Vagina (tissue), 2 donors: ENCODE results near the gene POU2AF2. TPM values are rescaled to one million over a fixed set of nuclear protein-coding genes. Genes with fewer than 3 reads are reported as not detected.
"Not testable (repeated sequence)": the region's sequence is repeated elsewhere in the genome, so short reads cannot be mapped to it uniquely, and the experiment has no call there.

ENCODE experiments used
- DNase-seq, 2 donors: peaks; one replicate each; pipeline ENCODE4 v3.0.0-alpha.2; 2017; ENCODE audit errors: extremely low spot score in 2 of 2
- H3K27ac ChIP-seq: fragments of 200-600 bp; sonication (generic); one replicate; pipeline ENCODE4 v1.5.1; 2019
- H3K27me3 ChIP-seq: fragments of 200-600 bp; sonication (generic); one replicate; pipeline ENCODE4 v1.5.1; 2019
- H3K36me3 ChIP-seq, 2 donors: fragments of 200-600 bp; sonication (generic); one replicate each; pipeline ENCODE4 v1.5.1; 2017 to 2019
- H3K4me1 ChIP-seq: fragments of 200-600 bp; sonication (generic); one replicate; pipeline ENCODE4 v1.5.1; 2019
- H3K4me3 ChIP-seq, 2 donors: fragments of 200-600 bp; sonication (generic); 1 replicate in 1 of 2; 2 replicates in 1 of 2; pipeline ENCODE4 v1.5.1; 2016 to 2019
- H3K9me3 ChIP-seq: fragments of 200-600 bp; sonication (generic); one replicate; pipeline ENCODE4 v1.5.1; 2019
- POLR2A ChIP-seq, 2 donors: fragments of 450-650 bp; IDR thresholded peaks; one replicate each; pipeline ENCODE4 v1.6.1; 2017; ENCODE audit warnings: antibody characterized with exemption in 2 of 2, mild to moderate bottlenecking in 2 of 2, moderate library complexity in 2 of 2
- POLR2AphosphoS5 ChIP-seq, 2 donors: sonication (generic); formaldehyde crosslinking; IDR thresholded peaks; one replicate each; pipeline ENCODE4 v1.9.0; 2017; ENCODE audit warnings: antibody characterized with exemption in 2 of 2, mild to moderate bottlenecking in 2 of 2, low read depth in 1 of 2; ENCODE audit not compliant: insufficient read depth in 1 of 2
- intact Hi-C: fragments of 100-400 bp; cut with DNase I; formaldehyde crosslinking; loops from one replicate; pipeline ENCODE4 v1.15.1; 2023
- total RNA-seq: library from RNA; depleted of rRNA; stranded (reverse); fragments of >200 nt; gene quantifications from one replicate; pipeline ENCODE4 v1.2.3, GENCODE V29; 2016
- TF ChIP-seq, protein P1 (sequence below), 3 experiments: fragments of 450-650 bp in 2 of 3; fragments of 200-600 bp in 1 of 3; sonication (generic) in 1 of 3; IDR thresholded peaks; one replicate each; pipeline ENCODE4 v1.5.1; 2017 to 2019; ENCODE audit warnings: antibody characterized with exemption in 3 of 3, mild to moderate bottlenecking in 2 of 3, moderate library complexity in 2 of 3

POU2AF2 gene
- total RNA-seq, 1 donor from 2014 or later = not detected

DNA sequence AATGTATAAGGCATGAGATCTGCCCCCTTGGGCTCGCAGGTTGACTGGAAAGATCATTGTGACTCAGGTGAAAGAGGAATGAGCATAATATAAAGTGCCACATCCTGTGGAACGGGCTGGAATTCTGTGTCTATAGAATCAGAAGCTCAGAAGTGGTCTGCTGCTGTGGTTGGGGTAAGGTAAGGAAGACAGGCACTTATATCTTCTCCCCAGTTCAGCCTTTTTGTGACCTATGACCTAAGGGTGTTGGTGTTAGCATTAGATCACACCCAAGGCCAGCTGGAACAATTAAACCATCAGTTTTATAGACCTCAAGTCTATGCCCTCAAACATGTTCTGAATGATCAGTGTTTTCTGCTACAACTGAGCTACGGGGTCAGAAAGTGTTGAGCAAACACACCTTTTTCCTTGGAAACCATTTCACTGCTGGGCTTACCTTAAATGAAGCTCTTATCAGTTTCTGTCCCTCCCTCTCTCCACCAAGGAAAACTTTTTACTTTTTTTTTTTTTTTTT lies 37.1 kb downstream of the POU2AF2 start:
- Histone ChIP-seq H3K27me3 (no peaks in the 10 kb centered on the region), H3K9me3 (no peaks in the 10 kb centered on the region), H3K4me3 (no peak overlapping the region), H3K4me1 (peaks cover 7% of the 10 kb centered on the region), H3K36me3 (no peaks in the 10 kb centered on the region), H3K27ac (no peak overlapping the region)
- no peak for TF ChIP-seq POLR2AphosphoS5 (IDR thresholded peaks at IDR 0.05; ENCODE audit: insufficient read depth in 1 of 2, low read depth in 1 of 2)
- no peak for TF ChIP-seq POLR2A (IDR thresholded peaks at IDR 0.05)
- TF ChIP-seq, protein P1, sequence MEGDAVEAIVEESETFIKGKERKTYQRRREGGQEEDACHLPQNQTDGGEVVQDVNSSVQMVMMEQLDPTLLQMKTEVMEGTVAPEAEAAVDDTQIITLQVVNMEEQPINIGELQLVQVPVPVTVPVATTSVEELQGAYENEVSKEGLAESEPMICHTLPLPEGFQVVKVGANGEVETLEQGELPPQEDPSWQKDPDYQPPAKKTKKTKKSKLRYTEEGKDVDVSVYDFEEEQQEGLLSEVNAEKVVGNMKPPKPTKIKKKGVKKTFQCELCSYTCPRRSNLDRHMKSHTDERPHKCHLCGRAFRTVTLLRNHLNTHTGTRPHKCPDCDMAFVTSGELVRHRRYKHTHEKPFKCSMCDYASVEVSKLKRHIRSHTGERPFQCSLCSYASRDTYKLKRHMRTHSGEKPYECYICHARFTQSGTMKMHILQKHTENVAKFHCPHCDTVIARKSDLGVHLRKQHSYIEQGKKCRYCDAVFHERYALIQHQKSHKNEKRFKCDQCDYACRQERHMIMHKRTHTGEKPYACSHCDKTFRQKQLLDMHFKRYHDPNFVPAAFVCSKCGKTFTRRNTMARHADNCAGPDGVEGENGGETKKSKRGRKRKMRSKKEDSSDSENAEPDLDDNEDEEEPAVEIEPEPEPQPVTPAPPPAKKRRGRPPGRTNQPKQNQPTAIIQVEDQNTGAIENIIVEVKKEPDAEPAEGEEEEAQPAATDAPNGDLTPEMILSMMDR (IDR thresholded peaks at IDR 0.05) = no peak
- intact Hi-C loops = loop anchor here (5.0 kb wide), 1 partner anchor 165 kb away; no protein-coding TSS in a partner anchor
- no peak for DNase-seq

DNA sequence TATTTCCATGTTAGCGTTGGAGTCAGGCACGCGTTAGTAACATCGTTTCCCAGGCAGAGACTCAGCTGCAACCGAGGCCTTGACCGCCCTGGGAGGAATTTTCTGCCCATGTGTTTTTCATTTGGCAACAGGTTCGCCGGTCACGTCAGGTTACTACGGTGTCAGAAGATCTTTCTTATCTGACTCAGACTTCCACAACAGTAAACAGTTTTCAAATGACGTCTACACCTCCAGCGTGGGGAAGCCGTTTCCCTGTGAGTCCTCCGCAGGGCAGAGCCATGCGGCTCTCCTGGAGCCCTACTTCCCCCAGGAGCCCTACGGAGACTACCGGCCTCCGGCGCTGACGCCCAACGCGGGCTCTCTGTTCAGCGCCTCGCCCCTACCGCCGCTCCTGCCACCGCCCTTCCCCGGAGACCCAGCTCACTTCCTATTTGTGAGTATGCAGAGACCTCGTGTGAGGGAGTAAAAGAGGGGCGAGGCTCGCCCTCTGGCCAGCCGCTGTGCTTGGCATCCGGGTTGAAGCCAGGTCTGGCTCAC lies 38.5 kb downstream of the POU2AF2 start:
- Histone ChIP-seq H3K4me1 (peaks cover 7% of the 10 kb centered on the region), H3K4me3 (no peak overlapping the region), H3K36me3 (no peaks in the 10 kb centered on the region), H3K27me3 (no peaks in the 10 kb centered on the region), H3K27ac (no peak overlapping the region), H3K9me3 (no peaks in the 10 kb centered on the region)
- no peak for DNase-seq
- intact Hi-C loops = loop anchor here (5.0 kb wide), 1 partner anchor 163 kb away; no protein-coding TSS in a partner anchor
- no peak for TF ChIP-seq POLR2AphosphoS5 (IDR thresholded peaks at IDR 0.05; ENCODE audit: insufficient read depth in 1 of 2, low read depth in 1 of 2)
- TF ChIP-seq POLR2A (IDR thresholded peaks at IDR 0.05) = no peak

DNA sequence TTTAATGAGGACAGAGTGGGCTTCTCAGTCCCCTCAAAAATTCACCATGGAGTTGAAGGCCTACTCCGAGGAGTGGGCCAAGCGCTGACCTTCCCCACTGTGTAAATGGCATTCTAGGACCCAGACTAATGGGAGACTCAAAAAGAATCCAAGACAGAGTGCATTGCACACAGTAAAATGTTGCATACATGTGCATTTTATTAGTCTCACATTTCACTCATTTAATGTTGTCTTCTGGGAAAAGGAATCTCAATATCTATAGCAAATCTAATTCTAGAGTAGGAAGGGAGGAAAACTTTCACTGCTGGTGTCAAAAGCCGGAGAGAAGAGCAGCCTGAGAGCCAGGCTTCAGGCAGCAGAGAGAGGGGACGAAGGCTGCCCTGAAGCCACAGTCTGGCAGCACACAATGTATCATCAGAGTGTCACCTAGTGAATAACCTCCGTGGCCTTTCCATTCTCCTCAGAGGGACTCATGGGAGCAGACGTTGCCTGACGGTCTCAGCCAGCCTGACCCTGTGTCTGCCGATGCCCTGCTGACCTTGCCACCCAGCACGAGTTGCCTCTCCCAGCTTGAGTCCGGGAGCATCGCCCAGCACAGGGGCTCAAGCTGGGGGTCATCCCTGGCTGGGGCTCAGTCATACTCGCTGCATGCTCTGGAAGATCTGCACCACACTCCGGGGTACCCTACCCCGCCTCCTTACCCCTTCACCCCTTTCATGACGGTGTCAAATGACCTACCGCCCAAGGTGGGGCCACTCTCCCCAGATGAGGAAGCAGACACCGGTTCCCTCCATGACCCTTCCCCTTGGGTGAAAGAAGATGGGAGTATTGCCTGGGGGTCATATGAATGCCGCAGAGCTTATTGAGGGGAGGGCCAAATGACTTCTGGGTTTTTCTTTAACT lies 39.9 kb downstream of the POU2AF2 start:
- no peak overlapping the region for H3K27ac ChIP-seq
- intact Hi-C loops = no loop called here

DNA sequence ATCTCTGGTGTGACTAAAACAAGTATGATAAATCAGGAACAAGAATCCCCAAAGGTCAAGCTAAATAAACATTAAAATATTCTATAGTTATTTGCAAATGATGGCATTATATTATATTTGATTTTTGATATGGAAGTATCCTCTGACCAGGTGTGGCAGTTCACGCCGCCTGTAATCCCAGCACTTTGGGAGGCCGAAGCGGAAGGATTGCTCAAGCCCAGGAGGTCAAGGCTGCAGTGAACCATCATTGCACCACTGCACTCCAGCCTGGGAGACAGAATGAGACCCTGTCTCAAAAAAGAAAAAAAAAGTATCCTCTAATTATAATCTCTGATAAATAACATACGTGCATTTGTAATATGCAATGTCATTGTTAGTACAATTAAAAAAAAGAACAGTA lies 46.2 kb downstream of the POU2AF2 start:
- intact Hi-C loops = no loop called here
- no peak overlapping the region for H3K4me3 ChIP-seq
- no peaks in the 10 kb centered on the region for H3K27me3 ChIP-seq
- H3K9me3 ChIP-seq = no peaks in the 10 kb centered on the region
- no peaks in the 10 kb centered on the region for H3K4me1 ChIP-seq
- TF ChIP-seq, protein P1 (IDR thresholded peaks at IDR 0.05) = no peak
- TF ChIP-seq POLR2A (IDR thresholded peaks at IDR 0.05) (no peak), POLR2AphosphoS5 (IDR thresholded peaks at IDR 0.05; ENCODE audit: insufficient read depth in 1 of 2, low read depth in 1 of 2) (no peak)
- H3K27ac ChIP-seq = no peak overlapping the region
- DNase-seq = no peak
- no peaks in the 10 kb centered on the region for H3K36me3 ChIP-seq

More for the DNA sequence above, 39.9 kb downstream of the POU2AF2 start:
- Histone ChIP-seq H3K4me1 (peaks cover 7% of the 10 kb centered on the region), H3K9me3 (no peaks in the 10 kb centered on the region), H3K36me3 (no peaks in the 10 kb centered on the region), H3K4me3 (no peak overlapping the region), H3K27me3 (no peaks in the 10 kb centered on the region)
- DNase-seq = no peak
- no peak for TF ChIP-seq POLR2A (IDR thresholded peaks at IDR 0.05)
- no peak for TF ChIP-seq POLR2AphosphoS5 (IDR thresholded peaks at IDR 0.05; ENCODE audit: insufficient read depth in 1 of 2, low read depth in 1 of 2)
- TF ChIP-seq, protein P1 (IDR thresholded peaks at IDR 0.05) = no peak

DNA sequence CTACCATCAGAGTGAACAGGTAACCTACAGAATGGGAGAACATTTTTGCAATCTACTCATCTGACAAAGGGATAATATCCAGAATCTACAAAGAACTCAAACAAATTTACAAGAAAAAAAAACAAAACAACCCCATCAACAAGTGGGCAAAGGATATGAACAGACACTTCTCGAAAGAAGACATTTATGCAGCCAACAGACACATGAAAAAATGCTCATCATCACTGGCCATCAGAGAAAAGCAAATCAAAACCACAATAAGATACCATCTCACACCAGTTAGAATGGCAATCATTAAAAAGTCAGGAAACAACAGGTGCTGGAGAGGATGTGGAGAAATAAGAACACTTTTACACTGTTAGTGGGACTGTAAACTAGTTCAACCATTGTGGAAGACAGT lies 46.9 kb downstream of the POU2AF2 start:
- H3K27ac ChIP-seq, H3K4me1 ChIP-seq, H3K9me3 ChIP-seq, H3K4me3 ChIP-seq, H3K27me3 ChIP-seq, DNase-seq, H3K36me3 ChIP-seq, intact Hi-C loops: not testable (repeated sequence)
